NT2/D1 (cell line): ENCODE data around the gene CD109.

Experiments
- SUZ12 ChIP-seq: IDR thresholded peaks from 2 replicates; pipeline ENCODE4 v1.6.1; 2011; ENCODE audit not compliant: insufficient read length, insufficient read depth; ENCODE audit errors: extremely low read depth
- YY1 ChIP-seq: IDR thresholded peaks from 2 replicates; pipeline ENCODE4 v1.6.1; 2011; ENCODE audit not compliant: insufficient read length, insufficient read depth

GRCh38 chr6:73752943-73753342, 56.9 kb downstream of the CD109 start:
- TF ChIP-seq SUZ12 (no peak), YY1 (no peak)
